Loucy (cell line): ENCODE measurements around the gene FOXP1.

Experiments
- CTCF ChIP-seq: fragments of 200-600 bp; sonication (generic); conservative IDR thresholded peaks from 2 replicates; pipeline ENCODE4 v1.5.1; 2014; ENCODE audit warnings: mild to moderate bottlenecking, antibody characterized with exemption, low read length
- EZH2phosphoT487 ChIP-seq: fragments of 200-600 bp; IDR thresholded peaks from 2 replicates; pipeline ENCODE4 v1.6.1; 2018; ENCODE audit warnings: antibody characterized with exemption, mild to moderate bottlenecking, moderate library complexity, borderline replicate concordance

GRCh38 chr3:71513081-71513480, 70.4 kb downstream of the FOXP1 start:
- TF ChIP-seq CTCF (no peak), EZH2phosphoT487 (no peak)
